HG03159 (cell line): ENCODE data around the gene TJP1.
"Not testable (repeated sequence)": the region's sequence is repeated elsewhere in the genome, so short reads cannot be mapped to it uniquely, and the experiment has no call there.

Experiments
- ATAC-seq: cut with Tn5 transposase; IDR thresholded peaks from one replicate; pipeline ENCODE4 v1.9.1; 2021; ENCODE audit warnings: mild to moderate bottlenecking, moderate library complexity; ENCODE audit not compliant: unreplicated experiment

Gene TJP1

GRCh38 chr15:29756358-29757267 is 65.7 kb downstream of the TJP1 start:
- no peak for ATAC-seq

GRCh38 chr15:29754009-29754408 is 68.3 kb downstream of the TJP1 start:
- not testable (repeated sequence) for ATAC-seq

GRCh38 chr15:29753506-29753905 is 68.8 kb downstream of the TJP1 start:
- no peak for ATAC-seq

- no peak for ATAC-seq
Measured at GRCh38 chr15:29750754-29751153, 71.5 kb downstream of the TJP1 start.

DNA sequence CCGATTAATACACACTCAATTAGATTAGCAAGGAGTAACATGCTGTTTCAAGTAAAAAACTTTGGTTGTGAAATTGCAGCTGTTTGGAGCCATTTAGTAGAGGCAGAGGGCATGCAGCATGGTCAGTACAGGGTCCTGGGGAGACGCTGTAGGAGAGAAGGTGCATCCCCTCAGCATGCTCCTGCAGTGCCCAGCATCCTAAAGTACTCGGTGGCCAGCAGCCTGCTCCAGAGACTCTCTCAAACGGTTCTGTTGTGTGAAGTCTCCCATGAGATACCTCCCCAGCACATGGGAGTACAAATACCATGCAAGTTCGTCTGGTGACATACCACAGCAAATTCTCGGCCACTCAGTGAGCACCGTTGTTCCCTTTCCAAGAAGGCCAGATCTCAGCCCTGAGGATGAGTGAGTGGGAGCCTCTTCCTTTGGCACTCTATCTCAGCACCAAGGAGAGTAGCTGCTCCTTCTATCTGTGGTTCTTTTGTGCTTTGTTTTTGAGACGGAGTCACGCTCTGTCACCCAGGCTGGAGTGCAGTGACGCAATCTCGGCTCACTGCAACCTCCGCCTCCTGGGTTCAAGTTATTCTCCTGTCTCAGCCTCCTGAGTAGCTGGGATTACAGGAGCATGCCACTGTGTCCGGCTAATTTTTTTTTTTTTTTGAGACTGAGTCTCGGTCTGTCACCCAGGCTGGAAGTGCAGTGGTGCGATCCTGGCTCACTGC is 72.7 kb downstream of the TJP1 start:
- ATAC-seq, result no peak

DNA sequence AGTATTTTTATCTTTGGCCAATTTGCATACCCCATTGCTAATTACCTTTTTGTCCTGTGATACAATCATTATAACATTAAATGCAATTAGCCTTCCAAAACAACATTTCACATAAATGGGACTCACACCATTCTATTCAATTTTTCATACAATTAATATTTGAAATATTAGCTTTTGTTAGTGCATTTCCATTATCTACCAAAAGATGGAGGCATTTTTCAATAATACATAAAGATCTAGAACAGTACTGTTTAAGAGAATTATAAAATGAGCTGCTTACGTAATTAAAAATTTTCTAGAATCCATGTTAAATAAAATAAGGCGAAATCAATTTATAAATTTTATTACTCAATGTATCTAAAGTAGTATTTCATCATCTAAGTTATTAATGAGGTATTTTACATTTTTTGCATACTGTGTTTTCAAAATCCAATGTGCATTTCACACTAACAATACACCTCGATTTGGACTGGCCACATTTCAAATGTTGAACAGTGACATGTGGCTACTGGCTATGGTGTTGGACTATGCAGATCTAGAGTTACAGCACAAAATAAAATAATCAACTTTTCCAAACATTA is 74.3 kb downstream of the TJP1 start:
- ATAC-seq, result no peak

- no peak for ATAC-seq
Measured at GRCh38 chr15:29743475-29743874, 78.8 kb downstream of the TJP1 start.

DNA sequence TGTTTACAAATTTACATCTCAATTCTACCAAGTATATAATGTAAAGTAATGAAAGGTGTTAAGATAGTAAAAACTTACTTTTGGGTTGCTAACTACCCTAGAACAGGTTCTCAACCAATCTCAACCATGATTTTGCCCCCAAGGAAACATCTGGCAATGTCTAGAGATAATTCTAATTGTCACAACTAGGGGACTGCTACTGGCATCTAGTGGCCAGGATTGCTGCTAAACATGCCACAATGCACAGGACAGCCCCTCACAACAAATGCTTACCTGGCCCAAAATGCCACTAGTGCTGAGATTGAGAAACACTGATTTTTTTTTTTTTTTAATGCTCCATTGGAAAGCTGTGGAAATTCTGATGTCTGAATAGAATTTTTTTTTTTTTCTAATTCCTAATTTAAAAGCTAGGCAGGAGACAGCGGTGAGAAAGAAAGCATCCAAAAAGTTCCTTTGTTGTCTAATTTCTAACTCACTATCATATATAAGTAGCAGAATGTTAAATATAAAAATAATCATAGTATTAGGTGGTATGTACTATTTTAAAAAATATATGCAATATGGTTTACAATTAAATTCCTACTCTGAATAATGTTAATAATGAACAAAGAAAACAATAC is 81.5 kb downstream of the TJP1 start:
- ATAC-seq, result no peak

DNA sequence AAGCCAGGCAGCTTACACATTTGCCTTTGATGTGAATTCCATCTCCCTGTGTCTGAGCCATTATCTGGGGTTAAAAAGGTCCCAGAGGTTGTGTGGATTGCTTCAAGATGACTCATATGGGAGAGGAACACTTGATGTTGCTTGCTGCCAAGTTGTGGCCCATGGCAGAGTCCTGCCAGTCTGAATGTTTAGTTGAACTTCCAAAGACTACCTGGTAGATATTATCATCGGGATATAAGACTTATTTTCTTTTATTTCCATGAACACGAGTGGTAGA is 85.6 kb downstream of the TJP1 start:
- no peak for ATAC-seq

DNA sequence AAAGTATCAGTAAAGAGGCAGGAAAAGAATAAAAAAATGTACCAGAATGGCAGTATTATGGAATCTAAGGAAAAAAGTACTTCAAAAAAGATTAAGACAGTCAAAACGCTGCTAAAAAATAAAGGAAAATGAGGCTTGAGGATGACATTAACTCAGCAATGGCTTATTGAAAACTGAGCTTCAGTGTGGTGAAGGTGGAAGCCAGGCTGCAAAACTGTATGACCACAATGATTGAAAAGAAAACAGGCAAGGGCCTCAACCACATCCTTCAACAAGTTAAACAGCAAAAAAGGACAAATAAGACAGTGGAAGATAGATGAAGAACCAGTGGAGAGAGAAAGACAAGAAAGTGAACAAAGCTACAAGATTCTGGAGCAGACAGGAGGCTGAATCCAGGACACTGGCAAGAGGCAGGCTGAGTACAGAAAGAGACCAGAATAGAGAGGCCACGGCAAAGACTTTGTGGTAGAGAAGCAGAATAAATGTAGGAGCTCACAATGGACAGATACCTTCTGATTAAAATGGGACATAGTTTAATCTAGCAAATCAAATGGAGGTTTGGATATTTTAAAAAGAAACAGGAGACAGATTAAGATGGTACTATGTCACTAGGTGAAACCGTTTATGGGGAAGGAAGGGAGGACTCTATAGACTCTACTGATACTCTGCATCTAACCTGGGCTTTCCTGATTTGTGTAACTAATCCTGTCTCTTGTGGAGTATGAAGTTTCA is 86.1 kb downstream of the TJP1 start:
- peak; percentile 52 for ATAC-seq

GRCh38 chr15:29734917-29735572 is 87.2 kb downstream of the TJP1 start:
- ATAC-seq, result no peak

GRCh38 chr15:29731865-29732264 is 90.4 kb downstream of the TJP1 start:
- no peak for ATAC-seq

- ATAC-seq, result not testable (repeated sequence)
Measured at GRCh38 chr15:29730471-29730870, 91.8 kb downstream of the TJP1 start.

GRCh38 chr15:29728418-29728817 is 93.8 kb downstream of the TJP1 start:
- ATAC-seq, result no peak

DNA sequence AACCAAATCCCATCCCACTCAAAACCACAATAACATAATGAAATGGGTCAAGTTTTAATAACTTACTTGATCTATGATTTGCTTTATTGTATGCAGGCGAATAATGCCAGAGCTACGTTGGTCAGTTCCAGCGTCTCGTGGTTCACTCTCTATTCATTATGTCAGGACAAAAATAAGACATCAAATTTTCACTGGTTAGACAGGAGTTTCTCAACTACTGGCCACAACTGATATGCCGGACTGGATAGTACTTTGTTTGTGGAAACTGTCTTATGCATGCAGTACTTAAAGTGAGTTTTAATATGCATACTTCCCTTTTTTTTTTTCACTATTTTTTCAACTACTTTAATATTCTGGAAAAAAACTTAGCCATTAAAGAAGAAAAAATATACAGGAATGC is 94.4 kb downstream of the TJP1 start:
- no peak for ATAC-seq

GRCh38 chr15:29726553-29726952 is 95.7 kb downstream of the TJP1 start:
- ATAC-seq, result no peak

DNA sequence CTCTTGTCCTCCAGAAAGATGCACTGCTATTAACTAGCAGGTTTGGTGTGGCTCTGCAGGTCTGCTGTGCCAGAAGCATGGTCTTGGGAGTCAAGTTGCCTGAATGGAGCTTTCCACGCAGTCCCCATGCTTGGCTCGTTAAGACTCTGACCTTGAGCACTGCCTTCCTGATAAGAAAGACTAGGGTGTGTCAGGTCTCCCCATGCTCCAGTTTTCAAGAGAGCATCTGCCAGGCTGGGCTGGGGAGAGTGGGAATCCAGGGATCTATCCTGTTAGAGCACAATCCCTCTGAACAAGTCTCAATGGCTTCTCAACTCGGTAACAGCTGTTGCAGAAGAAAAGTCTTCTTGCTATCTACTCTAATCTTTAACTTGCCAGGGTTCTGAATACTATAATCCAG is 98.2 kb downstream of the TJP1 start:
- ATAC-seq, result no peak

DNA sequence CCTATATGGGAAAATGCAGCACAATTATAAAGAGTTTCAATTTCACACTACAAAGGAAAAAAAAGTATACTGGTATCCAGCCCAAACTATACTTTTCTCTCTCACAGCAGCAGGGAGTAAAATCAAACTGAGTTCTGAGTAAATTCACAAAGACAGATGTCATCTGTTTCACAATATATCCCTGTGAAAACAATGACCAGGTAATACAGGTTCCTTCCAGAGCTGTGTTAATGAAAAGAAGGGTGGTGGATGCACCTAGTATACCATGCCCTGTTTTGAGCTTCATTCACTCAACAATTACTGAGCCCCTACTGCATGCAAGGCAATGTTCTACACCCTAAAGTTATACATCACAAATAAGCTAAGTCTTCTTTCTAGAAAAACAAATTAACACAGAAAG is 108.5 kb downstream of the TJP1 start:
- ATAC-seq, result no peak

- no peak for ATAC-seq
Measured at GRCh38 chr15:29712149-29712885, 110.0 kb downstream of the TJP1 start.

DNA sequence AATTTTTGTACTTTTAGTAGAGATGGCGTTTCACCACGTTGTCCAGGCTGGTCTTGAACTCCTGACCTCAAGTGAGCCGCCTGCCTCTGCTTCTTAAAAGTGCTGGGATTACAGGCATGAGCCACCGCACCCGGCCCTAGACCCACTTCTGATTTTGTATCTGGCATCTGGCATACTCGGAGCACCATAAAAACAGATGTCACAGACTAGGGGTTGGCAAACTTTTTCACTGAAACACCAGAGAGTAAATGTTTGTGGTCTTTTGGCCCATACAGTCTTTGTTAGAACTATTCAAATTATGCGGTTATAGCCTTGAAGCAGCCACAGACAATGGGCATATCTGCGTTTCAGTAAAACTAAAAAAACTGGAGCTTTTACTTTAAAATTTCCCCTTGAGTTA is 110.7 kb downstream of the TJP1 start:
- ATAC-seq, result no peak
